Body of pancreas (tissue), 4 donors: ENCODE results near the gene GRB10.

Experiments used
- POLR2A ChIP-seq, 3 donors: fragments of 450-650 bp; IDR thresholded peaks; one replicate each; pipeline ENCODE4 v1.6.1; 2016; ENCODE audit warnings: antibody characterized with exemption in 3 of 3, mild to moderate bottlenecking in 2 of 3
- TF ChIP-seq, protein P1 (sequence below), 7 experiments: fragments of 450-650 bp in 4 of 7; fragments of 200-600 bp in 3 of 7; sonication (generic) in 3 of 7; IDR thresholded peaks; one replicate each; pipeline ENCODE4 v1.5.1; 2016 to 2019; ENCODE audit warnings: antibody characterized with exemption in 7 of 7

DNA sequence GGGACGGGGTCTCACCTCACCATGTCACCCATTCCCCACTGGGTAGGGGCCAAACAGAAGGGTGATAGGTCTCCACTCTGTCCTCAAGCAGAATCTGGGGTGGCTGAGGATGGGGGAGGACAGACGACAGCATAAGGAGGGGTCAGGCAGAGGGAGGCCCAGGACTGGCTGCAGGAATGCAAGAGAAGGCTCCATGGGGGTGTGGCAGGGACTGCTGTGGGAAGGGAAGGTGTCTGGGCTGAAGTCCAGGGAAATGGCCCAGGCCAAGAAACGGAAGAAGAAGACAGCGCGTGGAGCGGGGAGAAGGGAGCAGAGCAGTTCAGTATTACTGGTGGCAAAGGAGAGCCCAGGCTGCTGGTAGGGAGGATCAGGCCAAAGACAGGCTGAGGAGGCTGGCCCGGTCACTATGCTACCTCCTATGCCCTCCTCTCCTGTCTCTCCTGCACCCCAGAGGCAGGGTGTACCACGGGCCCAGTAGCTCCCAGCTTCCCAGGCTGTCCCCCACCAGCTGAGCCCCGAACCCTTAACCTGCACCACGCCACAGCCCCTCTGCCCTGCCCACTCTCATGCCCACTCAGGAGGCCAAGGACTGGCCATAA lies 60.9 kb downstream of the GRB10 start:
- TF ChIP-seq, protein P1, sequence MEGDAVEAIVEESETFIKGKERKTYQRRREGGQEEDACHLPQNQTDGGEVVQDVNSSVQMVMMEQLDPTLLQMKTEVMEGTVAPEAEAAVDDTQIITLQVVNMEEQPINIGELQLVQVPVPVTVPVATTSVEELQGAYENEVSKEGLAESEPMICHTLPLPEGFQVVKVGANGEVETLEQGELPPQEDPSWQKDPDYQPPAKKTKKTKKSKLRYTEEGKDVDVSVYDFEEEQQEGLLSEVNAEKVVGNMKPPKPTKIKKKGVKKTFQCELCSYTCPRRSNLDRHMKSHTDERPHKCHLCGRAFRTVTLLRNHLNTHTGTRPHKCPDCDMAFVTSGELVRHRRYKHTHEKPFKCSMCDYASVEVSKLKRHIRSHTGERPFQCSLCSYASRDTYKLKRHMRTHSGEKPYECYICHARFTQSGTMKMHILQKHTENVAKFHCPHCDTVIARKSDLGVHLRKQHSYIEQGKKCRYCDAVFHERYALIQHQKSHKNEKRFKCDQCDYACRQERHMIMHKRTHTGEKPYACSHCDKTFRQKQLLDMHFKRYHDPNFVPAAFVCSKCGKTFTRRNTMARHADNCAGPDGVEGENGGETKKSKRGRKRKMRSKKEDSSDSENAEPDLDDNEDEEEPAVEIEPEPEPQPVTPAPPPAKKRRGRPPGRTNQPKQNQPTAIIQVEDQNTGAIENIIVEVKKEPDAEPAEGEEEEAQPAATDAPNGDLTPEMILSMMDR (IDR thresholded peaks at IDR 0.05) = no peak
- no peak for TF ChIP-seq POLR2A (IDR thresholded peaks at IDR 0.05)
